ENCODE data around the gene ADARB2.

The ADARB2 gene

DNA sequence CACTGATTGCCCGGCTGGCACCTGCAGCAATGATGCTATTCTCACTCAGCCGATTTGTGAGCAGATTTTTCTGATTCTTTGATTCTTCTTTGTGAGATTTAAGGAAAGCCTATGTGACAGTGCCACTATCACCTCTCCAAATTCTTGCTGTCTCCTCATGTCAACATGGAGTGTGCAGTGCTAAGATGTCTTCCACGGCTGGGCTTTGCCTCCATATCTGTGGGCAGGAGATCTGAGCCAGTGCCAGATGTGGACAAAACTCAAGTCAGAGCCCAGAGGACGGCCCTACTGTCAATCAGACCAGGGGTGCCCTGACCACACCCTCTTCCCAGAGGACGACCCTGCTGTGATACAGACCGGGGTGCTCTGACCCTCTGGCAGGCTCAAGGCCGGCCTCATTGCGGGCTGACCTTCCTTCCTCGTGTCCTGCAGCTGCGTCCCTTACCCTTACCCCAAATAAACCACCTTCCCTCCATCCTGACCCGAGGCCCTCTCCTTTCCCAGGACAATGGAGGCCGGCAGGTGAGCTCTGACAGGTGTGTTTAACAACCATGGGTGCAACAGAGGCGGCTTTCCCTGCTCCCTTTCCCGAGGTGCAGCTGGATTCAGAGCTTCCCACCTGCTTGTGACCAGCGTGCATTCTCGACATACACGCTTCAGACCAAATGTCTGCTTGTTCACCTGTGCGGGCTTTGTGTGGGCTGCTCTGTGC lies 221.4 kb downstream of the ADARB2 start:
- no peak for DNase-seq

DNA sequence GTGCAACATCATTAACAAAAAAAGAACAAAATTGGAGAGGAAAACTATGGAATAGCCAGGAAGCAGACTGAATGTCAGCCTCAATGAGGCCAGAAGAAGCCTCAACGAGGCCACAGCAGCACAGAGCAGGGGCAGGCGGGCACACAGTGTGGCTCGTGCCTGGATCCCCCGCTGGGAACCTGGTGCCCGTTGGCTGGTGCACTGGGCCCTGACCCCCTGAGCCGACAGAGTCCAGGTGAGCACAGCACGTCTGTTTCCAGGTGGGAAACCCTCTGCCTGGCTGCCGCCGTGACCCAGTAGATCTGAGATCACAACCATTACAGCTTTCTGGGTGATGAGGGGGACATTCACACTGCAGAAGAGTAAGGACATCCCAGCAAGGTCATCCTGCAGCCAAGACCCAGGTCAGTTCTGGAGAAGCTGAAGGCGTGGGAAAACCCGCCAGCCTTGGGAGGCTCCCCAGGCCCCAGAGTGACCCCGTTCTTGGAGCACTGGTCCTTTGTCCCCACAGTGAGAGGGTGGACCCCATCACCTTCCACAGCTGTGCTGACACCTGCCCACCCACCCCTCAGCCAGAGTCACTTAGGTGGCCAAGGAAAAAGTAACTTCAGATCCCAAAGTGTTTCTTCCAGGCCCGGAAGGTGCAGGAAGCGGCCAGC lies 222.1 kb downstream of the ADARB2 start:
- no peak for DNase-seq

DNA sequence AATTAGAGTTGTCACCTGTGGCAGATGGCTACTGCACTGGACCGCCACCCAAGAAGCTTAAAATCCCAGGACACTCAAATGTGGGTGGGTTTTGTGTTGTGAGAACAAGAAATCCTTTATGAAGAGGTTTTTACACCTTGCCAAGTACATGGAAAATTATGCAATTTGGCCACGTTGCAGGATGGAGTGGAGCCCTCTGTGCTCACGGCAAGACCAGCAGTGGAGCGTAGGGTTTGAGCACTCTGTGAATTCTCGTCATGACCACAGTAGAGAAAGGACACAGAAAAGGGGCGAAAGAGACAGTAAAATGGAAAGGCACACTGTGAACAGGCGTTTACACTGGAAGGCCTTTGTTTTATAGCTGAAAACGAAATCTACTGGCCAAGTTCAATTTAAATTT lies 222.6 kb downstream of the ADARB2 start:
- no peak for DNase-seq

DNA sequence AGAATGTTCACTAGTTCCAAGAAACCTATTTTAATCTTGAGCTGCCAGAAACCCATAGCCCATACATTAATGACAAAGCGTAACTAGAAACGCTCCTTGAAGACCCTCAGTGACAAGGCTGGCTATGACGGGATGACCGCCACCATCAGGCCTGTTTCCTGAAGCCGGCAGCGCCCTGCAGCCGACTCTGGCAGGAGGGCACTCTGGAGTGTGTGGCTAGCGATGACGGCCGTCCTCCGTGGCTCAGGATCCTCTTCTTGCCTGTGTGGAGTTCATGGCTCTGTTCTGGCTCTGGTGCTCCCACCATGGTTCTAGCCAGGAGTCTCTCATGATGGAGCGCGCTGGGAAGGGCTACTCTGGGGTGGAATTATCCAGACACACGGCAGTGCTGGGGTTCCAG lies 224.1 kb downstream of the ADARB2 start:
- DNase-seq = no peak

DNA sequence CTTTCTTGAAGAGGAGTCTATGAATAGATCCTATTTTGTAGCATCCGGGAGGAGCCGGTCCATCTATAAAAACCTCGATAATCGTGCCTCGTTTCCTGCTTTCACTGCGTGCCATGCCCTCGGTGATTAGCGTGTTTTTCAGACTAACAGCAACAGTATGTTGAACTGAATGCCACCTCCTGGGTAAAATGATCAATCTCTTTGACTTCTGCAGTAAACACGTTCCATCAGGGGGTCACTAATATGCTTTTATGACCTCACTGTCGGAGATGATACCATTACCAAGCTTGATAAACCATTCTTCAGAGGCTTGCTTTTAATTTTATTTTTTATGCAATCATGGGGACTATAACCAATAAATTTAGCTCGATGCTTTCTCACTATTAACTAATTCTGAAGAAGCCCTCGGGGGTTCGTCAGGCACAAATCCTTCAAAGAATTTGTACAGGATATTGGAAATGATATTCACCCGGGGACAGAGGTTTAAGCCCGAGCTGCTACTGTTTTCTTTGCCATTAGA lies 228.3 kb downstream of the ADARB2 start:
- DNase-seq = peak; percentile 13

DNA sequence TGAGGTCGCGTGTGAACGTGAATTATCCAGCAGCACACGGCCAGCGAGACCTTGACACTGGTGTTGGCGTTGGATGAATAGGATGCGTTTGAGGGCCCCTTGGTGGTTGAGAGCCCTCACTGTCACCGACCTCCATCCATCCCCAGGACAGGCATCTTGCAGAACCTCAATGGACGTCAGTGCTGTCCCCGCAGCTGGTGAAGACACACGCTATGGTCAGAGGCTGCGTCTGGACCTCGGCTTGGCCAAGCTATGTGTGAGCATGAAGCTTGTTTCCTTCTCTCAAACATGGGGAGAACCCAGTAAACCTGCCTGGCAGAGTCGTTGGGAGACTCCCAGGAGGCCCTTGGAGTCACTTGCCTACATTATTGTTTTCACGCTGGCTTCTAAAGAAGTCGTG lies 229.2 kb downstream of the ADARB2 start:
- DNase-seq = no peak

DNA sequence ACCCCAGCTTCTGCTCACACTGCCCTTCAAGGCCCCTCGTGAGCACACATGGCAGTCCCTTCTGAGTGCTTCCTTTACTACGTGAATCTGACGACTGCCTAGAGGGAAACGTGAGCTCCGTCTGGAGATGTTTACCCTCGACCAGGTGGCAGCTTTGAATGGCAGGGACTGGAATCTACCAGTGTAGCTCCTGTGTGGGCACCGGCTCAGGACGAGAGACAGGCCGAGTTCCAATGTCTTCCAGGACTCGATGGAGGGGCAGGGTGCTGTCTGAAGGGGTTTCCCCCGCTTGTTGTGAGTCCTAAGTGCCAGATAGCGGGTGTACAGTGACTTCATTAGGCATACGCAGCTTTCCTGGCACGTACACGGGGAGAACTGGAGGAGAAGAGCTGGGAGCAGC lies 229.9 kb downstream of the ADARB2 start:
- no peak for DNase-seq

DNA sequence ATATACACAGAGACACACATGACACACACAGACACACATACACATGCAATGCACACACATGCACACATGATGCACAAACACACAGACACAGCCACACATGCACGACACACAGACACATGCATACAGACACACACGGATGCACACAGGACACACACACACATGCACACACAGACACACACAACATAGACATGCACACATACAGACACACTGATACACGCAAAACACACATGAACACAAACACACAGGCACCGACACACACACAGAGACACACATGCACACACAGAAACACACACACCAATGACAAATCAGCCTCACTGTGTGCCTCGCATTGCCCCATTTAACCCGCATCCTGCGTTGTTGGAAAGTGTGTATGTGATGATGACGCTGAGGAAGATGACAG lies 232.4 kb downstream of the ADARB2 start:
- DNase-seq = no peak

DNA sequence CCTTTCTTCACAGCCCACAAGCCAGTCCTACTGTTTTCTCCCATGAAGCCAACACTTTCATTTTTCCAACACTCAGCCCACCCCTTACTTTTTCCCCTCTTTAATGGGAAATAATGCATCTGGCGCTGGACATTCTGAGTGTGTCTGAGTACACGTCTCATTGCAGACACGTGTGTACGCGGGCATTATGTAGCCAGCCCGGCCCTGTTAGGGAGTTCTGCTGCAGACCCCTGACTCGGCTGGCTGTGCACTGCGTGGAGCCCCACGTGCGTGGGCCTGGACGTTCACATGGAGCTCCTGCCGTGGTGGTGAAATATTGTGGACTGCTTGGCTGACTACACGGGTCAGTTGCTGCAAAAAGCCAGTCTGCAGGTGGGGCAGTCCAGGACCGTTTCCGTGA lies 233.0 kb downstream of the ADARB2 start:
- no peak for DNase-seq

DNA sequence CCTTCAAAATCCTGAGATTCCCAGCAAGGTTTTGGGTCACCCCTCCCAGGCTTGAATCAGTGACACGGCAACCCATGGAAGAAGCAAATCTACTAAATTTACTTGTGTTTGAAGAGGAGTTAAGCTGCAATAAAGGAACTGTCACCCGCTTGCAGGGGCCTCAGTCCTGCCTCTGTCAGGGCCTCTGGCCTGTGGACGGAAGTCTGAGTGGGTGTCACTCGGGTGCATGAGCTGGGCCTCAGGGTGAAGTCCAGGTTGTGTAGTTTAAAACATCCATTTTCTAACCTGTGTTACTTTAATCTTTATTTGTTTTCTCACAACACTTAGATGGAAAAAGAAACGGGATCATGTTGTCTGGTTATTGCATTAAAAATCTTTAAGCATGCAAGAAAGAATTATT lies 234.9 kb downstream of the ADARB2 start:
- no peak for DNase-seq

DNA sequence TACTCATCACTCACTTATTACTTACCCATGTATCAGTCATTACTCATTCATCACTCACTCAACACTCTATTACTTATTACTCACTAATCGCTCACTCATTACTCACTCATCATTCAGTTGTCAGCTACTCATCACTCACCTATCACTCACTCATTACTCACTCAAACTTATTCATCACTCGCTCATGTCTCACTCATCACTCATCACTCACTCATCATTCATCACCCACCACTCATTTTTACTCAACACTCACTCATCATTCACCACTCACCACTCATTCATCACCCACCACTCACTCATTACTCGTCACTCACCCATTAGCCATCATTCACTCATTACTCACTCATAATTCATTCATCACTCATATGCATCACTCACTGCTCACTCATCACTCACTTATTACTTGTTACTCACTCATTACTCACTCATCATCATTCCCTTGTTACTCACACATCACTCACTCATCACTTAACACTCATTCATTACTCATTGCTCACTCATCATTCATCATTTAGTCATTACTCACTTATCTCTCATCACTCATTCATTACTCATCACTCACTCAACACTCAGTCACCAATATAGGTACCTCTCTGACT lies 237.9 kb downstream of the ADARB2 start:
- DNase-seq = no peak

DNA sequence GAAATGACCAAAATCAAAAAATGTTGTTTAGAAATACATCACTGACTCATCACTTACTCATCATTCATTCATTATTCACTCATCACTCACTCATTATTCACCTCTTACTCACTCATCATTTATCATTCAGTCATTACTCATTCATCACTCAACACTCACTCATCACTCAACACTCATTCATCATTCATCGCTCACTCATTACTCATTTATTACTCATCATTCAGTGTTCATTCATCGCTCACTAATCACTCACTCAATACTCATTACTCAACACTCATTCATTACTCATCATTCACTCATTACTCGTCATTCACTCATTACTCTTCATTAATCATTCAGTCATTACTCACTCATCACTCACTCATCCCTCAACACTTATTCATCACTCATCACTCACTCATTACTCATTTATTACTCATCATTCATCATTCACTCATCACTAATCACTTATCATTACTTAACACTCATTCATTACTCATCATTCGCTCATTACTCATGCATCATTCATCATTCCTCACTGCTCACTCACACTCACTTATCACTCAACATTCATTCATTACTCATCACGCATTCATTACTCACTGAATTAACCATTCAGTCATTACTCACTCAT lies 238.5 kb downstream of the ADARB2 start:
- no peak for DNase-seq

DNA sequence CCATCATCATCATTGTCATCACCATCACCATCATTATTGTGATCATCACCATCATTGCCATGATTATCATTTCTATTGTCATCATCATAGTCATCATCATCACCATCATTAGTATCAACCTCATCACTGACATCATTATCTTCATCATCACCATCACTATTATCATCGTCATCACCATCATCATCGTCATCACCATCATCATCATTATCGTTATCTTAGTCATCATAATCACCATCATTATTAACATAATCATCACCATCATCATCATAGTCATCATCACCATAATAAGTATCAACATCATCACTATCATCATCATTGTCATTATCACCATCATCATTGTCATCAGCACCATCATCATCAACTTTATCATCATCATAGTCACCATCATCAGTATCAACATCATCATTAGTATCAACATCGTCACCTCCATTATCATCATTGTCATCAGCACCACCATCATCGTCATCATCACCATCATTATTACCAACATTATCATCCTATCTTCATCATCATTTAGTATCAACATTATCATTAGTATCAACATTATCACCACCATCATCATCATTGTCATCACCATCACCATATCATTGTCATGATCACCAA lies 241.3 kb downstream of the ADARB2 start:
- DNase-seq = no peak

DNA sequence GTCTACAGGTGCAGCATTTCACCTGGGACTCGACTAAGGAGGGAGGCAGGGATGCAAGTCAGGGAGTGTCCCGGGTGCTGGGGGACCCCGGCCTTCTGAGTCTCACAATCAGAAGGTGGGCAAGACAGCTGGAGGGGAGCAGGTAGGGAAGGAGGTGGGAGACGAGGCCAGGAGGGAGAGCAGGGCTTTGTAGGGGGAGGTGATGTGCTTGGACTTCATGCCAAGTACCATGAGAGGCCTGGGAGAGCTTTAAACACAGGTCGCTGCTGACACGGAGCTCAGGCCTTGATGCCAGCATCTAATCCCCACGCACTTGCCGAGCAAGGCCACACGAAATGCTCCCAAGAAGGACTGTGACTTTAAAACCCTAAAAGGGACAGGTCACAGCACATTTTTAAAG lies 244.7 kb downstream of the ADARB2 start:
- no peak for DNase-seq

DNA sequence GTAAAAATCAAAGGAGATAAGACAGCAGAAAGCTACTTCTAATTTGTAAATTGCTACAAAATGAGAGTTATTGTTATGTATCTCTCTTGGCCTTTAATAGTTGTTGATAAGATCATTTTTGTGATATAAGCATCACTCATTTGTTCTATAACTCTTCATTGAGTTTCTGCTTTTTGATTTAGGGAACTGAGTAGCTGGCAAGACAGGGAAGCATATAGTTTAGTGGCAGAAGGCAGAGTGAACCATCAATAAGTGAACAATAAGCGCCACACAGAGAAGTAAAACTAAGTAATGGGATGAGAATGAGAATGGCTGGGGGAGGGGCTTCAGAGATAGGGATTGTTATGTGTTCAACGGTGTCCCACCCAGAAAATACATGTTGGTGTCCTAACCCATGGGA lies 245.4 kb downstream of the ADARB2 start:
- DNase-seq = no peak

DNA sequence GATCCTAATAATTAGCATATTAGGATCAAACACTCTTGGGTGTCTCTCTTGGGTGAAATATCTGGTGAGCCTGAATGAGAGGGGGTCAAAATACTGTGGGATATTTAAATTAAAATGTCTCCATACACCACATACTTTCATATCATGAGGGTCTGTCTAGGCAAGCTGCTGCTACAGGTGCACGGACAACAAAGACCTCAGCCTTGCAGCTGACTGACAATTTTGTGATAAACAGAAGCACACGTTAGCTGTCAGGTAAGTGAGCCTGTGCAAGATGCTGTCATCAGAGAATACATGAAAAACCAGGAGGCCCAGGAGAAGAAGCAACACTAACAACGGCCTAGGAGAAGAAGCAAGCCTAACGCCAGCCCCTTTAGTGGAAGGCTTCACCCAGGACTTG lies 247.5 kb downstream of the ADARB2 start:
- no peak for DNase-seq

DNA sequence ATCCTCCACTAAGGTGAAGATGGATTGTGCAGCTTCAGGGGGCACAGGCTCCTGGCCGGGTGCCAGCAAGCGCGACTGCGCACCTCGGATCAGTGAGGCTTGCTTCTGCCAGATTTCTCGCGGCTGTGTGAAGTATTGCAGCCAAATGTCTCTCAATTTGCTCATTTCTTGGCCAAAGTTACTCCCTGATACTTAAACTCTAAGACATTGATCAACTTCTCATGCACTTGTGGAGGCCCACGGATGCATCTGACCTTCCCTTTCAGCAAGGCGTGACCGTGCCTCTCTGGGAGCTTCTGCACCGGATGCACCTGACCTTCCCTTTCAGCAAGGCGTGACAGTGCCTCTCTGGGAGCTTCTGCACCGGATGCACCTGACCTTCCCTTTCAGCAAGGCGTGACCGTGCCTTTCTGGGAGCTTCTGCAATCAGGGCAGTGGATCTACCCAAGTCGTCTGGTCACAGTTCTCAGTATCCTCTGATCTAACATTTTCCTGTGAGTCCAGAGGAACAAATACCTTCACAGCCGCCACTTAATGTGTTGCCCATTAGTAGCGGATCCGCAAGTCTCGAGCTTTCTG lies 248.3 kb downstream of the ADARB2 start:
- DNase-seq = no peak

DNA sequence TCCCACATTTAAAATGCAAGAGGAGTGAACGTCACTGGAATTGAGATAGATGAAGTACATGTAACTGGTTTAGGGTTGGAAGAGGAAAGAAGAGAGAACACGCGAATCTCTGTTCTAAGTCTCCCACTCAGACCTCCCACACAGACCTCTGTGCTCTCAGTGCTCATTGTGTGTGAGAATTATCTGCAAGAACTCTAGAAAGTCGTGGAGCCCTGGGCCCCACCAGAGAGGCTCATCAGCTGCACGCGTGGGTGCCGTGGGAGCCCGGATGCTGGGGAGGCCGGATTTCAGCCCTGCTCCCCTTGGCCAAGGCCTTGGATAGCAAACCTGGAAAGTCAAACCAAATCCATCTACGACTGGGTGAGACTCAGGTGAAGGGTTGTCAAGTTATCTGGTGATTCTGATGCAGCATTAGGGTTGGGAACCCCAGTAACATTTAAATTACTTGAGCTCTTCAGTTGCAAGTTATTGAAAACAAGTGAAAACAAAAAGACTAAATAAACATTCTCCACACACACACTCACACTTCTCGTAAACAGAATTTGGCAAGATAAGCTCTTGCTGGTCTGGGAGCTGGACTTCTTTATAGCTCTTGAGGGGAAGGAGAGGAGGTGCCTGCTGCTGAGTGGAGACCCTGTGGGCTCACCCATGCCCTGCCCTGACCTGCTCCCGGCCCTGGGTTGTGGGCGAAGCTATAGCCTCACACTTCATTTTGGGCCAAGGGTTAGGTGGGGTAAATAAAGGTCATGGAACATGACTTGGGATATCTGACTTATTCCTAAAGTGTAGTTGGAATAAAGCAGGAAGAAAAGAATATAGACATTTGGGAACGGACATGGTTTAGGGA lies 250.3 kb downstream of the ADARB2 start:
- DNase-seq = no peak

DNA sequence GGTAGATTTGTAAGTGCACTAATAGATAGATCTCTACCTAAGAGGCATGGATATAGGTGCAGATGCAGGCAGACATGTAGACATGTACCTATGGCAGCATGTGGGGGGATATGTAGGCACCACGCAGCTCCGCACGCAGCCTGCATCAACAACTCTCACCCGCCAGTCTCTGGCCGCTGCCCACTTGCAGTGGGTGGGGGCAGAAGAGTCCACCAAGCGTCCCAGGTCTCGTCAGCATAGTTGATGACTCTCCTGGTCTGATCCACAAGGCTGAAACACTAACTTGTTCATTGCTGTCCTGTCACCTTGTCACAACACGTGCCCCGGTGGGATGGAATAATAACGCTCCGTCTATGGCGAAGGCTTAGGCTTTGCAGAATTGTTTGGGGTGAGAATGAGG lies 252.0 kb downstream of the ADARB2 start:
- DNase-seq = no peak

DNA sequence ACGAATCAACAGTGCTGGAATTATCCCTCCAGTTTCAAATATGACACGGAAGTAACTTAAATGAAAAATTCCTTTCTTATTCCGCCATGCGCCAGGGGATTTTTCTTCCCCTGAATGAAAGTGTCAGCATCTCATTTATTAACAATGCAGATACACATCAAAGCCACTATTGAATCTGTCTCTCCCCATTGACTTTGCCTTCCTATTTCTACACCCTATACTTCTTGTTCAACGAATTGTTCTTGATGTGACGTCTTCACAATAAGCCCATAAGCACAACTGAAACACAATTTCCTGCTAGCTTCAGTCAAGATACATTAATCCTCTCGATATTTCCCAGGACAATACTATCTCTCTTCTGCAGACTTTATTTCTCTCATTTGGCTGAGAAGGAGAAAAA lies 253.5 kb downstream of the ADARB2 start:
- no peak for DNase-seq

DNA sequence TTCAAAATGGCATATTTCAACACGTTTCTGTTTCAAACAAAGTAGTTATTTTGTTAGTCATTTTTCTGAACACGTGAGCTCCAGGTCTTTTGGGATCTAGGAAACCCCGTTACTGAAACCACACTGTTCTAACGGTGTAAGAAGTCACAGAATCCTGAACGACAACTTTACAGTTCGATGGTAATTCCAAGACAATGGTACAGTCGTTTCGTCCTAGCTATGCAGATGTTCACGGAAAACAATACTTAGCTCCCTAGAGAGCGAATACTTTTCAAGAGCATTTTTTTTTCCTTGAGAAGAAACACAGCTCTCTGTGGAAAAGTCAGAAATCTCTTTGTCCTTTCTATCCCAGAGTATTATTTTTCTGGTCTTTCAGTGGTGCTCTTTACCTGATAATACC lies 254.1 kb downstream of the ADARB2 start:
- DNase-seq = no peak

DNA sequence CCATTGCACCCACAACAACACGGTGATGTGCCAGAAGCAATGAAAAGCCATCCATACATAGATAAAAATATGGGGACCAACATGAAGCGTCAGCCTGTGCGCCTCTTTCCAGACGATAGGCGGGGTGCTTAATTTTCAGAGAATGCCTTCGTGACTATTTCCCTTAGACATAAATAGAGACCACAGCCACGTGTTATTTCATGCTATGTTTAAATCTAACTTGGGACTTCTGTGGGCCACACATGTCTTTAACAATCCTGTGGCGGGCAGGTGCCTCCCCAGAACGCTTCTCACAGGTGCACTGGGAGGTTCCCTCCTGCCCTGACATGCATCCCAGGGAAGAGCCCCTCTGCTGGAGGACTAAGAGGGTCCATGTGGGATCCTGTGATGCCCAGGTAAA lies 259.7 kb downstream of the ADARB2 start:
- no peak for DNase-seq

Measured in NCI-H2081 treated with DMSO at 0.1 percent for 48 hours (cell line).